GM18507 (cell line): ENCODE results near the gene ARHGAP18.

Source experiments
- DNase-seq: peaks from one replicate; pipeline ENCODE4 v3.0.0; 2011; ENCODE audit warnings: low read depth; ENCODE audit not compliant: insufficient read length; ENCODE audit errors: extremely low spot score
- FAIRE-seq: peaks from 2 replicates; lab custom pipeline; 2011; peaks lifted over from hg19 to GRCh38; lab: Jason Lieb, UNC

Gene ARHGAP18

GRCh38 chr6:129567374-129567773 is 142.6 kb downstream of the ARHGAP18 start:
- FAIRE-seq (no peak), DNase-seq (no peak)

- DNase-seq (no peak), FAIRE-seq (no peak)
Observed at GRCh38 chr6:129565811-129566210, 144.2 kb downstream of the ARHGAP18 start.

GRCh38 chr6:129565366-129565765 is 144.6 kb downstream of the ARHGAP18 start:
- no peak for FAIRE-seq
- no peak for DNase-seq

GRCh38 chr6:129558248-129558647 is 151.7 kb downstream of the ARHGAP18 start:
- FAIRE-seq: no peak
- no peak for DNase-seq

- no peak for FAIRE-seq
- no peak for DNase-seq
Observed at GRCh38 chr6:129555206-129555832, 154.7 kb downstream of the ARHGAP18 start.

GRCh38 chr6:129552413-129552812 is 157.6 kb downstream of the ARHGAP18 start:
- DNase-seq: no peak
- no peak for FAIRE-seq

GRCh38 chr6:129551486-129551885 is 158.5 kb downstream of the ARHGAP18 start:
- DNase-seq (no peak), FAIRE-seq (no peak)

GRCh38 chr6:129546702-129547101 is 163.3 kb downstream of the ARHGAP18 start:
- DNase-seq (no peak), FAIRE-seq (no peak)

GRCh38 chr6:129544892-129545612 is 164.9 kb downstream of the ARHGAP18 start:
- FAIRE-seq (no peak), DNase-seq (no peak)

- no peak for FAIRE-seq
- no peak for DNase-seq
Observed at GRCh38 chr6:129543981-129544380, 166.0 kb downstream of the ARHGAP18 start.

GRCh38 chr6:129542705-129543104 is 167.3 kb downstream of the ARHGAP18 start:
- no peak for DNase-seq
- FAIRE-seq: no peak

GRCh38 chr6:129539032-129539431 is 170.9 kb downstream of the ARHGAP18 start:
- DNase-seq (no peak), FAIRE-seq (no peak)

GRCh38 chr6:129536271-129536670 is 173.7 kb downstream of the ARHGAP18 start:
- FAIRE-seq: no peak
- no peak for DNase-seq

GRCh38 chr6:129534926-129535325 is 175.1 kb downstream of the ARHGAP18 start:
- FAIRE-seq: no peak
- no peak for DNase-seq
